Occipital lobe (tissue), 2 donors: ENCODE measurements around the gene LHFPL3. TPM values are rescaled to one million over a fixed set of nuclear protein-coding genes. Genes with fewer than 3 reads are reported as not detected.
"Not testable (repeated sequence)": the region's sequence is repeated elsewhere in the genome, so short reads cannot be mapped to it uniquely, and the experiment has no call there.

Experiments used
- DNase-seq: peaks from one replicate; lab custom pipeline; 2025; lab: John Stamatoyannopoulos, UW
- total RNA-seq: library from RNA; depleted of rRNA; stranded (reverse); fragments of >200 nt; gene quantifications from one replicate; pipeline ENCODE4 v1.2.3, GENCODE V29; 2014

Gene LHFPL3
- total RNA-seq, 1 donor from 2014 or later: 26.2 TPM

GRCh38 chr7:104482362-104483037 is 154.1 kb downstream of the LHFPL3 start:
- DNase-seq: no peak

GRCh38 chr7:104486931-104487330 is 158.5 kb downstream of the LHFPL3 start:
- DNase-seq: no peak

GRCh38 chr7:104487642-104488041 is 159.2 kb downstream of the LHFPL3 start:
- DNase-seq: no peak

- no peak for DNase-seq
Observed at GRCh38 chr7:104497379-104497967, 169.1 kb downstream of the LHFPL3 start.

GRCh38 chr7:104499975-104500374 is 171.6 kb downstream of the LHFPL3 start:
- no peak for DNase-seq

- no peak for DNase-seq
Observed at GRCh38 chr7:104509874-104510273, 181.5 kb downstream of the LHFPL3 start.

- no peak for DNase-seq
Observed at GRCh38 chr7:104524853-104525252, 196.4 kb downstream of the LHFPL3 start.

GRCh38 chr7:104528142-104528541 is 199.7 kb downstream of the LHFPL3 start:
- no peak for DNase-seq

GRCh38 chr7:104529567-104529966 is 201.2 kb downstream of the LHFPL3 start:
- no peak for DNase-seq

GRCh38 chr7:104530251-104530650 is 201.8 kb downstream of the LHFPL3 start:
- DNase-seq: no peak

- DNase-seq: no peak
Observed at GRCh38 chr7:104534149-104534548, 205.7 kb downstream of the LHFPL3 start.

GRCh38 chr7:104535841-104536240 is 207.4 kb downstream of the LHFPL3 start:
- DNase-seq: no peak

- DNase-seq: no peak
Observed at GRCh38 chr7:104536956-104537355, 208.6 kb downstream of the LHFPL3 start.

GRCh38 chr7:104538152-104538551 is 209.7 kb downstream of the LHFPL3 start:
- no peak for DNase-seq

- no peak for DNase-seq
Observed at GRCh38 chr7:104541897-104542296, 213.5 kb downstream of the LHFPL3 start.

- no peak for DNase-seq
Observed at GRCh38 chr7:104548861-104549260, 220.5 kb downstream of the LHFPL3 start.

- DNase-seq: no peak
Observed at GRCh38 chr7:104550362-104550761, 222.0 kb downstream of the LHFPL3 start.

GRCh38 chr7:104551226-104551625 is 222.8 kb downstream of the LHFPL3 start:
- DNase-seq: no peak

GRCh38 chr7:104552102-104552501 is 223.7 kb downstream of the LHFPL3 start:
- no peak for DNase-seq

GRCh38 chr7:104553074-104553473 is 224.7 kb downstream of the LHFPL3 start:
- DNase-seq: no peak

- not testable (repeated sequence) for DNase-seq
Observed at GRCh38 chr7:104563350-104563901, 235.0 kb downstream of the LHFPL3 start.

- no peak for DNase-seq
Observed at GRCh38 chr7:104569751-104570150, 241.3 kb downstream of the LHFPL3 start.

- DNase-seq: no peak
Observed at GRCh38 chr7:104572554-104572953, 244.2 kb downstream of the LHFPL3 start.
